NOMO-1 (cell line): ENCODE measurements around the gene TRMT10A.
A peak's percentile ranks its signal among the peaks of the same experiment; 100 is the strongest.
"Not testable (repeated sequence)": the region's sequence is repeated elsewhere in the genome, so short reads cannot be mapped to it uniquely, and the experiment has no call there.

Source experiments
- DNase-seq, 2 experiments: peaks; one replicate each; lab custom pipeline; 2025; ENCODE audit not compliant: unreplicated experiment in 2 of 2; lab: John Stamatoyannopoulos, UW

Gene TRMT10A

GRCh38 chr4:99564921-99565320, 1.1 kb upstream of the TRMT10A start:
- no peak for DNase-seq

DNA sequence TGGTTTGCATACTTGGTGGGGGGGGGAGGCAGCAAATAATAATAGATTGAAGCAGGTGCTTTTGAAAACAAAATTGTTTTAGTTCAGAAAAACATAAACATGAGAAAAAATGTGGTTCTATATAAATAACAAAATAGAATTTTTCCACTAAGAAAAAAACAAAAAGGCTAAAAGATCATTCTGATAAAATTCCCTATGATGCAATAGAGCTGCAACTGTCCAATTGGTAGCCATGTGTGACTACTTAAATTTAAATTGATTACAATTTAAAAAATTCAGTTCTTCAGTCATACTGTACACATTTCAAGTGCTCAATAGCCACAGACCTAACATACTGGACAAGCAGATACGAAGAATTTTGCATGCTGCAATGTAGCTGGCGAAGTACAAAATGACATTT, 11.0 kb downstream of the TRMT10A start:
- DNase-seq, result no peak

- no peak for DNase-seq
Measured at GRCh38 chr4:99540277-99540939, 23.4 kb downstream of the TRMT10A start.

DNA sequence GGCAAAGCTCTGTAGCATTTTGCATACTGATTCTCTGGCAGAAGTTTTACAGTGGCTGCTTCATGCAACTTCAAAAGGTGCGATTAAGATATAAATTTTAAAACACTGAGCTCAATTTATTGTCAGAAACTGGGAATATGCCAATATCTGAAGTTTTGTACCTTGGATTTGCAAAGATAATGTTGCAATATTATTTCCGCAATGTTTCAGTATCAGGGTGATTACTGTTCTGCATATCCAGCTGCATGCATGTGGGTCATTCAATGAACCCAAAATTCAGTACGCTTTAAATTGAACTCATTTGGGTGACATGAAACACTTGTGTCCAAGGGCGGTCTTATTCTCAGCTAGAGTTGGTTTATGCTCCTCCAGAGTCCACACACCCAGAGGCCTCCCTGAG, 26.2 kb downstream of the TRMT10A start:
- DNase-seq, result no peak

DNA sequence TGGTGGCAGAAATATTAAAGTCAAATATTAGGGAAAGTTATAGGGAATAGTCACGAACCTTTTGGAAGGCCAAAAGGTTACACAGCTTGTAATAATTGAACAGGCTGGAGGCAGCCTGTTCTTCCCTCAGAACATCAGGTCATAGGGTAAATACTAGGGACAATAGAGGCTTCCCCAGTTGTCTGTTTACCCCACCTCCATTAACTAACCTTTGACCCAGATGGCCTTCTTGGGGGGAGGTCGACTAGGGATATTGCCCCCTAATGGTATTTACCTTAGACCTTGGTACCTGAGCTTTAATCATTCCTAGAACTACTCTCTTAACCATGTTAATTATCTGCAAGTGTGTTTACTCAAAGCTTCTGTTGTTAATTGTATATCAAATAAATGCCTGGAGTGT, 27.0 kb downstream of the TRMT10A start:
- no peak for DNase-seq

DNA sequence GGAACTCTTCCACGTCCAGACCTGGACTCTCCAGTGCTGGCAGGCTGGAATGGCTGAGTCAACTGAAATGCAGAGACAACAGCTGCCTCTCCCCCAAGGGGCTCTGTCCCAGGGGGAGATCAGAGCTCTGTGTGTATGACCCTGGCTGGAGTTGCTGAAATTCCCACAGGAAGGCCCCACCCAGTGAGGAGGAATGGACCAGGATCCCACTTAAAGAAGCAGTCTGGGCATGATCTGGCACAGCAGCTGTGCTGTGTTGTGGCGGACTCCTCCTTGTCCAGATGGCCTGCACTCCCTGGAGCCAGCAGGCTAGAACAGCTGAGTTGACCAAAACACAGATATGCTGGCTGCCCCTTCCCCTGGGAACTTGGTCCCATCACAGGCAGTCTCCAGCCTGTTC, 27.6 kb downstream of the TRMT10A start:
- no peak for DNase-seq

GRCh38 chr4:99534699-99535098, 29.1 kb downstream of the TRMT10A start:
- not testable (repeated sequence) for DNase-seq

GRCh38 chr4:99529956-99530355, 33.9 kb downstream of the TRMT10A start:
- no peak for DNase-seq

GRCh38 chr4:99529228-99529627, 34.6 kb downstream of the TRMT10A start:
- no peak for DNase-seq

- peak; percentile 52 to 85 for DNase-seq
Measured at GRCh38 chr4:99518601-99519295, 45.1 kb downstream of the TRMT10A start.

DNA sequence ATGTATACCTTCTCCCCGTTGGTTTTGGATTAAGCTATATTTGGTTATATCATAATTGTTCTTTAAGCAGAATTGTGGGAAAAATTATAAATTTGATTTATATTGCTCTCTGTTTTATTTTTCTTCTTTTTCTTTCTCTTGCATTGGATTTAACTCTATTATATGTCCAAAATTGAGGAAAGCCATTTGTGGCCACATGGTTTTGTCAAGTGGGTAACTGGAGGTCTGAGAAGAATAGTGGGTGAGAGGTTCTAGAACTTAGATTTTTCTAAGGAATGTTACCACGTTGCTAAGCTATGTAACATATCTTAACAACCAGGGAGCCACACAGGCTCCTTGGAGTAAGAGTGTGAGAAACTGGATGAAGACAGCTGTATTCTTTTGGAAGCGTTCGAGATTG, 53.1 kb downstream of the TRMT10A start, which contains the start of gene C4orf17:
Gene C4orf17, plus strand, starts transcription at position 301 of the 400 bp plus-strand sequence. CDS start 2,061 bp downstream, outside the sequence.
- DNase-seq, result no peak

GRCh38 chr4:99507762-99508161, 56.1 kb downstream of the TRMT10A start:
- DNase-seq, result no peak

DNA sequence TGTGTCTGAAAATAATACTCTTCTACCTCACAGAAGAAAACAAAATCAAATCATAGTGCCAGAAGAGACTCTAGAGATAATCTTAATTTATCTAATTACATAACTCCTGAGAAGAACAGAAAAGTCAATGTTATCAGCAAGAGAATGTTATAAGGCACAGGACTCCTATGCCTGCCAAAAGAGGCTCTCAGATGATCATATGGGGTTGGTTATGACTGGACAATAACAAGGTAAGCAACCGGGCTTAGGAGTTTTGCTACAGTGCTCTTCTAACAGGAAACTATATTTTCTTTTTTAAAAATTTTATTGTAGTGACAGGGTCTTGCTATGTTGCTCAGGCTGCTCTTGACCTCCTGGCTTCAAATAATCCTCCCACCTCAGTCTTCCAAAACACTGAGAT, 56.5 kb downstream of the TRMT10A start:
- DNase-seq, result no peak

GRCh38 chr4:99506781-99507180, 57.1 kb downstream of the TRMT10A start:
- no peak for DNase-seq

DNA sequence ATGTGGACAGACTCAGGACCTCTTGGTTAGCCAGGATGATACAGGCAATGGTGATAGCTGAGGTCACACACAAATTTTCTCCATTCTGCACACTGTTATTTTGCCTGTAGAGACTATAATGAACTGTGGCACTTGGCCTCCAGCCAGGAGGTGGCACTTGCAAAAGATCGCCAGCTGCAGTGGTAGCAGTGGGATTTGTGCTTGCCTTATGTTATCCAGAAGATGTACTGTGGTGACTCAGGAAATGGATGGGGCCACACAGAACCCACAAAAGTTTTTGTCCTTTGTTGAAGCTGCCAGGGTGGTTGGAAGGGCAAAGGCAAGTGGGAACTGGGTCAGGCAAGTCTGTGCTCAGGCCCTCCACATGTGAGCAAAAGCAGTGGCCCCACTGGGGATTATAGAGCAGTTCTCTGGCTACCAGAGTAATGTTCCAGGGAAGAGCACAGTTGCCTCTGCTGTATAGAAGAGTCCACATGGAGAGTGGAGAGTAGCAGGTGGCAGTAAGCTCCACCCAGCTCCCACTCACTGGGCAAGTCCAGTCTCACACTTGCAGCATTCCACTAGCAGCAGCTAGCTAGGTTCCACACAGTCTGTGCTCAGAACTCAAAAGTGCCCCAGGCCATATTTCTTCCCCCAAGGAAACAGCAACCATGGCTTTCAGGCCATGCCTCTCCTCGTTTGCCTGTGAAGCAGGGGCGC, 58.9 kb downstream of the TRMT10A start:
- DNase-seq, result no peak
